GM12875 (cell line): ENCODE measurements around the gene TEX22.

Source experiments
- H3K4me3 ChIP-seq: one replicate; pipeline ENCODE4 v1.5.1; 2011; ENCODE audit warnings: low read depth, low read length, control low read depth
- CTCF ChIP-seq: IDR thresholded peaks from 2 replicates; pipeline ENCODE4 v1.5.1; 2011; ENCODE audit warnings: low read depth, mild to moderate bottlenecking, control low read depth, inconsistent platforms, low read length, moderate library complexity, borderline replicate concordance; ENCODE audit not compliant: insufficient read depth

Gene TEX22

GRCh38 chr14:105449276-105450122 lies 51.2 kb downstream of the TEX22 start:
- H3K4me3 ChIP-seq: no peak overlapping the region
- no peak for TF ChIP-seq CTCF

GRCh38 chr14:105450123-105450505 lies 51.8 kb downstream of the TEX22 start:
- no peak overlapping the region for H3K4me3 ChIP-seq
- TF ChIP-seq CTCF: no peak

GRCh38 chr14:105450864-105451720 lies 52.8 kb downstream of the TEX22 start:
- no peak overlapping the region for H3K4me3 ChIP-seq
- no peak for TF ChIP-seq CTCF

- no peak for TF ChIP-seq CTCF
- no peak overlapping the region for H3K4me3 ChIP-seq
Measured at GRCh38 chr14:105452963-105453362, 54.6 kb downstream of the TEX22 start.

- H3K4me3 ChIP-seq: no peak overlapping the region
- TF ChIP-seq CTCF: no peak
Measured at GRCh38 chr14:105453847-105454246, 55.5 kb downstream of the TEX22 start.

GRCh38 chr14:105455086-105455640 lies 56.8 kb downstream of the TEX22 start:
- H3K4me3 ChIP-seq: no peak overlapping the region

More at GRCh38 chr14:105455086-105455640, 56.8 kb downstream of the TEX22 start:
- no peak for TF ChIP-seq CTCF
